Tibial artery (tissue), 4 donors: ENCODE data around the gene CFD.

Experiments
- DNase-seq, 2 donors: peaks; one replicate each; pipeline ENCODE4 v3.0.0-alpha.2; 2019
- H3K27ac ChIP-seq, 2 donors: fragments of 200-600 bp; sonication (generic) in 1 of 2; 1 replicate in 1 of 2; 2 replicates in 1 of 2; pipeline ENCODE4 v1.5.1; 2018 to 2019; ENCODE audit warnings: mild to moderate bottlenecking in 1 of 2
- H3K27me3 ChIP-seq, 2 donors: fragments of 200-600 bp; sonication (generic) in 1 of 2; one replicate each; pipeline versions ENCODE4 v1.5.1 to v1.6.0; 2016 to 2019
- H3K36me3 ChIP-seq, 3 donors: fragments of 200-600 bp; sonication (generic) in 2 of 3; one replicate each; pipeline ENCODE4 v1.5.1; 2016 to 2019; ENCODE audit warnings: mild to moderate bottlenecking in 2 of 3
- H3K4me1 ChIP-seq, 4 donors: fragments of 200-600 bp; sonication (generic) in 2 of 4; 1 replicate in 3 of 4; 2 replicates in 1 of 4; pipeline ENCODE4 v1.5.1; 2016 to 2019
- H3K4me3 ChIP-seq, 2 donors: fragments of 200-600 bp; sonication (generic) in 1 of 2; 1 replicate in 1 of 2; 2 replicates in 1 of 2; pipeline ENCODE4 v1.5.1; 2018 to 2019; ENCODE audit warnings: mild to moderate bottlenecking in 2 of 2
- H3K9me3 ChIP-seq, 3 donors: fragments of 200-600 bp; sonication (generic) in 1 of 3; one replicate each; pipeline ENCODE4 v1.5.1; 2016 to 2019
- CTCF ChIP-seq, 2 experiments: fragments of 200-600 bp in 1 of 2; fragments of 450-650 bp in 1 of 2; IDR thresholded peaks; one replicate each; pipeline ENCODE4 v1.5.1; 2017 to 2019; ENCODE audit warnings: antibody characterized with exemption in 2 of 2, mild to moderate bottlenecking in 1 of 2, moderate library complexity in 1 of 2
- intact Hi-C: fragments of 100-400 bp; cut with DNase I; formaldehyde crosslinking; loops from one replicate; pipeline ENCODE4 v1.15.0; 2023; ENCODE audit warnings: low total_unique reads

The CFD gene

GRCh38 chr19:879711-880438 lies 20.4 kb downstream of the CFD start:
- Histone ChIP-seq H3K9me3 (no peaks in the 10 kb centered on the region), H3K27me3 (no peaks in the 10 kb centered on the region), H3K4me3 (no peak overlapping the region), H3K36me3 (peaks cover 54 to 96% (median 84%) of the 10 kb centered on the region in 3 donors), H3K27ac (no peak overlapping the region), H3K4me1 (no peaks in the 10 kb centered on the region)
- DNase-seq, result no peak
- TF ChIP-seq CTCF (IDR thresholded peaks at IDR 0.05), result no peak
- intact Hi-C loops, result no loop called here

DNA sequence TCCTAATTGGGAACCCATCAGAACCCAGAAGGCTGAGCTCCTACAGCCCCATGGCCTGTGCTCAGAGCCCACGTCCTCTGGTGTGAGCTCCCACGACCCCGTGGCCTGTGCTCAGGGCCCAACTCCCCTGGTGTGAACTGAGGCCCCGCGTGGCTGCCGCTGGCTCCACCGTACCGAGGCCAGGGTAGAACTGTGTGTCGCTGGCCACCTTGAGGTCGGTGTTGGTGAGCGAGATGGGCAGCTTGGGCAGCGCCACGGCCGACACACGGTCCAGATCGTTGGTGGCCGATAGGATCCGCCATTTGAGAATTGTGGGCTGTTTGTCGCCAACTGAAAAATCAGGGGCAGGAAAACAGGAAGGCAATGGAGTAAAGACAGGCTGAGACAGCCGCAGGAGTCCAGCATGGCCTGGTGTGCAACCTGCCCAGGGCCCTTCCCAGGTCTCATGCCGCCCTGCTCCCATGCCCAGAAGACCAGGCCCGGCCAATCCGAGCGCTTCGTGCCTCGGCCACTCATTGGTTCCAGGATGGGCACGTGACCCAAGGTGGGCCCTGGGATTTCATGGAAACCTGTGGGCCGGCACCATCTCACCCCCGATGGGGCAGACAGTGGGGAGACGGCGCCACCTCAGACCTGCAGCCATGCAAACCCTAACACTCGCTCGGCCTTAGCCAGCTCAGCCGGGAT lies 22.1 kb downstream of the CFD start:
- H3K27me3 ChIP-seq, result no peaks in the 10 kb centered on the region

DNA sequence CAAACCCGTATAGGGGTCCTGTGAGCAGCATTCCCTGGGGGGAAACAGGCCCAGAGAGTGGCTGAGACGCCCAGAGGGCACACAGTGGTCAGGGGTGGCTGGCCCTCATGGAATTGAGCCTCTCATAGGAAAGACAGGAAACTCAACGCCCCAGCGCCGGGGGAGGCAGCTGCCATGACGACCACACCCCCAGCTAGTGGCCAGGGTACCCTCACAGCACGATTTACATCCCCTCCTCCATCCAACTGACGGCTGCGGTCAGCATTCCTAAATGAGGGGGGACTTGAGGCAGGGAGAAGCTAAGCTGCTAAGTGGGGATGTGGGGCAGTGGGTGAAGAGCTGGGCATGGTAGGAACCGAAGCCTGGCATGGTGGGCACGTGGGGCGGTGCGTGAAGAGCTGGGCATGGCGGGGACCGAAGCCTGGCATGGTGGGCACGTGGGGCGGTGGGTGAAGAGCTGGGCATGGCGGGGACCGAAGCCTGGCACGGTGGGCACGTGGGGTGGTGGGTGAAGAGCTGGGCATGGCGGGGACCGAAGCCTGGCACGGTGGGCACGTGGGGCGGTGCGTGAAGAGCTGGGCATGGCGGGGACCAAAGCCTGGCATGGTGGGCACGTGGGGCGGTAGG lies 23.5 kb downstream of the CFD start:
- no peaks in the 10 kb centered on the region for H3K27me3 ChIP-seq
- no peaks in the 10 kb centered on the region for H3K9me3 ChIP-seq
- peaks cover 57 to 99% (median 91%) of the 10 kb centered on the region in 3 donors for H3K36me3 ChIP-seq
- no peak for TF ChIP-seq CTCF (IDR thresholded peaks at IDR 0.05)
- H3K4me1 ChIP-seq, result no peaks in the 10 kb centered on the region
- no peak overlapping the region for H3K27ac ChIP-seq
- intact Hi-C loops, result no loop called here
- DNase-seq, result no peak
- H3K4me3 ChIP-seq, result no peak overlapping the region

More for the DNA sequence above, 22.1 kb downstream of the CFD start:
- no peak for DNase-seq
- Histone ChIP-seq H3K4me1 (no peaks in the 10 kb centered on the region), H3K36me3 (peaks cover 62 to 96% (median 87%) of the 10 kb centered on the region in 3 donors), H3K4me3 (no peak overlapping the region), H3K27ac (no peak overlapping the region), H3K9me3 (no peaks in the 10 kb centered on the region)
- intact Hi-C loops, result no loop called here
- no peak for TF ChIP-seq CTCF (IDR thresholded peaks at IDR 0.05)

GRCh38 chr19:883661-884211 lies 24.3 kb downstream of the CFD start:
- intact Hi-C loops, result no loop called here
- peaks cover 59 to 100% (median 95%) of the 10 kb centered on the region in 3 donors for H3K36me3 ChIP-seq
- no peak for TF ChIP-seq CTCF (IDR thresholded peaks at IDR 0.05)
- no peaks in the 10 kb centered on the region for H3K27me3 ChIP-seq
- H3K9me3 ChIP-seq, result no peaks in the 10 kb centered on the region
- no peak for DNase-seq
- no peaks in the 10 kb centered on the region for H3K4me1 ChIP-seq
- H3K4me3 ChIP-seq, result no peak overlapping the region
- no peak overlapping the region for H3K27ac ChIP-seq

DNA sequence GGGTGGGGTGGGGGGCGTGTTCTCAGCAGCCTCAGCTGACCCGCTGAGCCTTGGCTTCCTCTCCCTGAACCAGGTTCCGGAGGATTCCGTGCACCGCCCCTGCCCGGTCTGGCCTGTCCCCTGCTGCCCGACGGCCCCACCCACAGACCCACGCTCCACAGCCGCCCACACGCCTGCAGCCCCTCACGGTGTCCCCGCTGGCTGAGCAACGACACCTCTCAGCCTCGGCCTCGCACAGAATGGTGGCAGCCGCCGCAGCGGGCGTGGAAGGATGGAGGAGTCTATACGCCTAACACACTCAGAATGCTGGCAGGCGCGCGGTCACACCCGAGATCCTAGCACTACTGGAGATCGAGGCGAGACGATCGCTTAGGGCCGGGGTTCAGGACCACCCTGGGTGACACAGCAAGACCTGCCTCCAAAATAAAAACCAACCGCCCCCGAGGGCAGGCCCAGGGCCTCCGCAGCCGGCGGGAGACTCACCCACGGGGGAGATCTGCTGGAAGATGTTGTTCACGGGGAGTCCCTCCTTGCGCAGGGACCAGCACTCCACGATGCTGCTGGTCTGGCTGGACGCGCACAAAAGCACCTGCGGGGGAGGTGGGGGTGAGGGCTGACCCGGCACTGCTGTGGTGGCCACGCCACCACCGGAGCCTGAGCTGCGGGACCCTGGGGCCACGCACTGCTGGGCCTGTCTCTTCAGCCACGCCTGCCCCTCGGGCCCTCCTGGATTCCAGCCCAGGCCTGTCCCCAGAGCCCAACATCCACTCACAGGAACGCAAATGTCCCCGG lies 25.2 kb downstream of the CFD start:
- Histone ChIP-seq H3K4me3 (no peak overlapping the region), H3K36me3 (peaks cover 59 to 100% (median 95%) of the 10 kb centered on the region in 3 donors), H3K4me1 (no peaks in the 10 kb centered on the region), H3K27ac (no peak overlapping the region), H3K27me3 (no peaks in the 10 kb centered on the region), H3K9me3 (no peaks in the 10 kb centered on the region)
- no peak for DNase-seq
- TF ChIP-seq CTCF (IDR thresholded peaks at IDR 0.05), result no peak
- intact Hi-C loops, result no loop called here
